ENCODE measurements around the gene MPZL1.

MPZL1 gene

DNA sequence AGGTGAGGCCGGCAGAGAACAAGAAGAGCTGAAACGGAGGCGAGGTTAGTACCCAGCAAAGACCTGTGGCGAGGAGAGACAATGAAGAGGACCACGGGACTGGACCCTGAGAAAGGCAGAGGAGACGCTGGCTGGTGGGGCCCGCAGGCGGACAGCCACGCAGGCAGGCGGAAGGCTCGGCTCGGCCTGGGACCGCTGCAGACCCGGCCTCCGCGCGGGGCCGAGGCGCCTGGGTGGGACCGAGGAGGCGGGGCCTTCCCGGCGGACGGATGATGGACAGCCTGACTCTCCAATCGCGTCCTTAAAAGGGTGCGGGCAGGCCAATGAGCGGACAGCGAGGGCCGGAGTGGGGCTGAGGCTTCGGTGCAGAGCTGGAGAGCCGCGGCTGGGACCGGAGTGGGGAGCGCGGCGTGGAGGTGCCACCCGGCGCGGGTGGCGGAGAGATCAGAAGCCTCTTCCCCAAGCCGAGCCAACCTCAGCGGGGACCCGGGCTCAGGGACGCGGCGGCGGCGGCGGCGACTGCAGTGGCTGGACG, at the start of gene MPZL1:
MPZL1 (plus strand) TSS at position 366 of the 535 bp plus-strand sequence. CDS start 170 bp downstream, outside the sequence.
- DNase-seq = peak; percentile 91

DNA sequence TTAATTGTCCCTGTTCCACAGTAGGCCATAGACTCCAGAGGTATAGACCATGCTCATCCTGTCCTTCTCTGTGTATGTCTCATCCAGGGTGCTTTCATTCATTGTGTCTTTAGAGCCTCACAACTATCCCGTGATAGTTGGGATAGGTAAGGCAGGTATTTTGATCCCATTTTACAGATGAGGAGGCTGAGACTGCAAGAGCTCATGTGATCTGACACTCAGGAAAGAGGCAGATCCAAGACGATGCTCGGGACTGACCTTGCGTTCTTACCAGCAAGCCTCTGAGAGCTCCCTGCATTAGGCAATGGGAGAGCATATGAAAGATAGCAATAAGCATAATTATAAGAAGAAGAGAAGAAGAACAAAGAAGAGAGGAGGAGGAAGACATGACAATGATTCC, 49.0 kb upstream of the MPZL1 start:
- DNase-seq = no peak

DNA sequence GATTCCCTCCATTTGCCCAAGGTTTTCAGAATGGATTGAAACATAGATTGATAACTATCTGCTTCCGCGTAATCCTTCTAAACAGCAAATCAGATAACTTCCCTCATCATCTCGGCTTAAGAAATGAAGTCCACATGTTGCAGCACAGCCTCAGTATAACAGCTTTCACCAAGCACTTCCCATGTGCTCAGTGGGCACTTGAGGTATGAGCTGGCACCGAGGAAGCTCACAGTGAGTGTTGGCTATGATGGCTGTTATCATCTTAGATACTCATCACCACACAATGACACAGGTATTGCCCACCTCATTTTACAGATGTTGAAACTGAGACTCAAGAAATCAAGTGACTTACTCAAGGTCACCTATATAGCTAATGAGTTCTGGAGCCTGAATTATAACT, 48.5 kb upstream of the MPZL1 start:
- no peak for DNase-seq

DNA sequence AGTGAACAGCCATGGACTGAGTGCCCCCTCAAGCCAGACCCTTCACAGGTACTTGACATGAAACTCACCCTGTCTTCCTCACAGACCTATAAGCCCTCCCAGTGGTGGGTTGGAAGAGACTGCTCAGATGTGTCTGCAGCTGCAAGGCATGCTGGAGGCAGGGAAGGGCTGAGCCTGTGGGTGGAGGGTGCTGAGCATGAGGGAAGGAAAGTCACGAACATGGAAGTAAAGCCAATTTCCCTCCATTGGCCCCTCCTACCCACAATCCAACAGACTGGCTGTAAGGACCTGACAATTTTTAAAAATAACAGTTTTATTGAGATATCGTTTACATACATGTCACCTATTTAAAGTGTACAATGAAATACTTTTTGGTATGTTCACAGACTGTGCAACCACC, 47.6 kb upstream of the MPZL1 start:
- DNase-seq = no peak

DNA sequence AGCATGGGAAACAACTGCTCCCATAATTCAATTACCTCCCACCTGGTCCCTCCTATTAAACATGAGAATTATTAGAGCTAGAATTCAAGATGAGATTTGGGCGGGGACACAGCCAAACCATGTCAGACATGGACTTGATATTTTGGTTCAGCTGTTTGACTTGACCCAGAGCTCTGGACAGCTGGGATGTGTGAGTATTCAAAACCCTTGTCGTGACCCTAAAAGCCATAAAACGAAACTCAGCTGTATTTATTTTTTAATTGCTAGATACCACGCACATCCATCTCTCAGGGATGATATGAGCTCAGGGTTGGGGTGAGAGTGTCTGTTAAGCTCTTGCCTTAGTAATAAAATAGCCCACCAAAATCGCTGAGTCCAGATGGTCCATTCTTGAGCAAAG, 46.3 kb upstream of the MPZL1 start:
- DNase-seq = no peak

DNA sequence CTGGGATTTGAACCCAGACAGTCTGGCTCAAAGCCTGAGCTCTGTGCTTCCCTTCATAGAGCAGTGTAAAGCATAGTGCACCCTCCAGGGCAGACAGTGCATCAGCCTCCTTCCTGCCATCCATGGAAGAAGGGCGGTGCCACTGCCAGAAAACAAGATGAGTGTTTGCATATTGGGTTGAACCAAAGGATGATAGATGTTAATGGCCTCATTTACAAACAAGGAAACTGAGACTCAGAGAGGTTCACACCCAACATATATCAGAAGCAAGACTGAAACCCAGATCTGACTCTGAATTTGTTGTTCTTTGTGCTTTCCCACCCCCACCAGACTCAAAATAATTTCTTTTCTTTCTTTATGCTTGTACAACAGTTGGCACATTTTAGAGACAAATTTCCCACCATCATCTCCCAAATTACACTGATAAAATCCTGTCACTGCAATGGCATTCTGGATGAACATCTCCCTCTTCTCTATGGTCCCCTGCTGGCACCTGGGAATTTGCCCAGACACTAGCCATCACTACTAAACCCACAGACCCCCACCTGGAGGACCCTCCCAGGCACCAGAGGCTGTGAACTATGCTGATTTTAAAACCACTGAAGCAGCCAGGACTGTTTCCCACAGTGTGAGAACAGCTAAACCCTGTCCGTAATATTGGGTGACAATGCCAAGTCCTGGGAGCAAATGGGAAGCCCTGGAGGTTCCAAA, 45.4 kb upstream of the MPZL1 start:
- DNase-seq = no peak

DNA sequence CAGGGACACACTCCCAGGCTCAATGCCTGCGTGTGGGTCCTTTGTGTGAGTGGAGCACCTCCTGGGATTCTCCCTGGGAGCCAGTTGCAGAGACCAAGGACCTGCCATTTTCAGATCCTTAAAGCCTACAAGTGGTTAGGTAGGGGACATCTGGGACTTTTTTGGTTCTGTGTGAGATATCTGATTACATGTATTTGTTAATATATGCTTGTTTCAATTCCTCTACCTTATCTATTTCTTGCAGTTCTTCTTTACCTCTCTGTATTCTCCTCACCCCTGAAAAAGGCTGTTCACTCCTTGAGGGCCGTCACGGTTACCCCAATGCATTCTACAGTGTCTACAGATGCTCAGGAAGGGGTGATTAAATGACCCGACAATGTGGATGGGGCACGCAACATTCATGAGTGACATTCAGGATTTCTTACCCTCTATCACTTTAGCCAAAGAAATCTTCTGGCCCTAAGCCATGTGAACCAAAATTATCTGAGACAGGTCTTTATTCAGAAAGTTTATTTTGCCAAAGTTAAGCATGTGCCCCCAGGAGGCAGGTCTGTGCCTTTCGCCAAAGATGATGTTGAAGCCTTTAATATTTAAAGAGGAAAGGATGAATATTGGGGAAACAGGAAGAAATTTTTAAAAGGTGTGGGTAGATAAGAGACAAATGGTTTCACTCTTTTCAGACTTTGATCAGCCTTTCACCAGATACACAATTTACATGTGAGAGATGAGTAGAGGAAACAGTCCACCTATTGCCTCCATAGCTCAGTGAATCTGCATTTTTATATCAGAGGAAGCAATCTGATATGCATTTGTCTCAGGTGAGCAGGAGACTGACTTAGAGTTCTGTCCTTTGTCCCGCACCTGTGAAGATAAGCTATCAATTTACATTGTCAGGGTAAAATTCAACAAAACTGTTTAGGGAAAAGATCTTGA, 44.6 kb upstream of the MPZL1 start:
- no peak for DNase-seq

DNA sequence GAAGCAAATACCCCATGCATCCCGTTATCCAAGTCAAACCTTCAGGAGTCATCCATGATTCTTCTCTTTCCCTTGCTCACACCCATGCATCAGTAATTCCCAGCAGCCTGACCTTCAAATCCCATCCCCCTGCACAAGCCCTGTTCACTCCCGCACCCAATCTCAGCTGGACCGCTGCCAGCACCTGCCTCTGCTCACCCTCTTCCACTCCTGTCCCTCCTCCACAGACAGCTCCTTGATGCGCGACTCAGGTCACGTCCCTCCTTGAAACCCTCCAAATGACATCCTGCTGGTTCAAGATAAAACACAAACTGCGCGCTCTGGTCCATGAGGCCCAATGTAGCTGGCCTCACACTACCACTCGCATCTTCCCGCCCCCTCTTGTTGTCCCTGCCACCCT, 43.4 kb upstream of the MPZL1 start:
- no peak for DNase-seq

DNA sequence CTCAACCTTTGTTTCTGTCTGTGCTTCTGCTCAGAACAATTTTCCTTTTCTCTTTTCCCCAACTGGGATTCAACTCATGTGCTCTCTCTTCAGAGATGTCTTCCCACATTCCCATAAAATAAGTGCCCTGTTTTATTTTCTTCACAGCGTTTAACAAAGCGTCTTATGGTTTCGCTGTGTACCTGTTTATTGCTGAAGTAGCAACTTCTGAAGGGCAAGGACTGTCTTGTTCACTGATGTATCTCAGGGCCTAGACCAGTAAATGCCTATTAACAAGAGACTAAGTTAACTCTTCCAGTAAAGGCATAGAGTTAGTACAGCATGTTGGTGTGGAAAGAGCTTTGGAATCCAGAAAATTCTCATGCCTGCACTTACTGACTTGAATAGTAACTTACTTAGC, 42.9 kb upstream of the MPZL1 start:
- no peak for DNase-seq

DNA sequence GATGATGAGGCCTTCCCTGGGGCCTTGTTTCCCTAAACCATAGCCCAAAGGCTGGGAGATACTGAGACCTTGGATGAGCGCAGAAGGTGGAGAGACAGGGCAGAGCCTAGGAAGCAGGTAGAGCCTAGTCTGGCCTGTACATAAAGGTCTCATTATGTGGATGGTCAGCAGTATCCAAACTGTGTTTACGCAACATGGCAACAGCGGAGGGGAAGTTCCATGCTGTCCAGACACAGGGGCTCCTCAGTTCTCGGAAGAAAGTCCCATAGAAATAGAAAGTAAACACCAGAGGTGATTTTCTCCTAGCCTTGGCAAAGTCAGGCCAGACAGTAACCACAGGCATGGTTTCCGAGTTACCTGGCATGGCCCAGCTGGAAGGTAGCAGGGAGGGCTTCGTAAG, 42.1 kb upstream of the MPZL1 start:
- DNase-seq = no peak

DNA sequence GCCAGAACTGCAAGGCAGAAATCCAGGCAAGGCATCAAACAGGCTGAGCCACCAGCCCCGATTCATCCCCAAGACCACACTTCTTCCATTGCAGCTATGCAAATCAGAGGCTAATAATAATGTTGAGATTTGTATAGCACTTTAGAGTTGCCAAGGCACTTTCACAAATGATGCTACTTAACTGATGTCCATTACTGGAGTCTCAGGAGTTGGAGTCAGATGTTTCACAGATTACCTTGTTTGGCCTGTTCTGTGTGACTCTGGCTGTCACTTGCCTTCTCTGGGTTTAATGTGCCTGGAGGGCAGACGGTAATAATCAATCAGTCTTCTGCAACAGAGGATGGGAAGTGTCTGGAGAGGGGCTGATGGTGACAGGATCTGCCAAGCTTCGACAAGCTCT, 40.8 kb upstream of the MPZL1 start:
- no peak for DNase-seq

DNA sequence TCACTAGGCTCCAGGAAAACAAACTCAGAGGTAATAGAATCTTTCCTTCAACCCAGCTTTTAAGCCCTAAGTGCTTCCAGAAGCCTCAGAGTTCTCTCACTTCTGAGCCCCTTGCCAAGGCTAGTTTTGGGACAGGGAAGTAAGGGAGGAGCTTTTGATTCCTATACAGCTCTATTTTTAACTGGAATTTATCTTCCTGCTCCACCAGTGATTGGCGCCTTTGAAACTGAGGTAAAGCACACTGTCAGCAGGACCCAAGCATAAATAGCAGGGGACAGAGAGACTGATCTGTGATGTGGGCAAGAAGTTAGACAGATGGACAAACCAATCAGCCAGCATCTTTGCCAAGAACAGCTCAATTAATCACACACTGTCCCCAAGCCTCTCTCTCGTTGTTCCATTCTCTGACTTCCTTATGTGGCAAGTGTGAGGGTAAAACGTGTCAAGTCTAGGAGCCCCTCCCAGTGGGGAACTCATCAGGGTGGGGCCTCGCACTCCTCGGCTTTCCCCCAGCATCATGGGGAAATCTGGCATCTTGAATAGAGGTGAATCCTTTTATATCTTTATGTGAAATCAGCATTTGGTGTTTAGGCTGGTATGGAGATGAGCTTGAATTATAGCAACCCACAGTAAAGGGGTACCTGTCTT, 40.2 kb upstream of the MPZL1 start:
- DNase-seq = no peak

DNA sequence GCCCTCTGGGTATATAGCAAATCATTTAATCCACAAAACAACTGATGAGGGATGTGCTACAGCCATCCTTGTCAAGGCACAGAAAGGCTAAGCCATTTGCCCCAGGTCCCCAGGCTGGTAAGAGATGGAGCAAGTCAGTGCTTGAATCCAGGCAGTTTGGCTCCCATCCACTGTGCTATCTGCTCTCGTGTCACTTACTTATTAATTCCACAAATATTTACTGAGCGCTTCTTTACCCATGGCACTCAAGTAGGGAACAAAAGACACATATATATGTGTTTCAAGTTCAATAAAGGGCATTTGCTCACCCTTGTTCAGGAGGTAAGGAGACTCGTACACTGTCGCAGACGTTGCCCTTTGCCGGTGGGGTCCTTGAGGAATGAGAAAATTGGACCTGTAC, 38.6 kb upstream of the MPZL1 start:
- DNase-seq = no peak

DNA sequence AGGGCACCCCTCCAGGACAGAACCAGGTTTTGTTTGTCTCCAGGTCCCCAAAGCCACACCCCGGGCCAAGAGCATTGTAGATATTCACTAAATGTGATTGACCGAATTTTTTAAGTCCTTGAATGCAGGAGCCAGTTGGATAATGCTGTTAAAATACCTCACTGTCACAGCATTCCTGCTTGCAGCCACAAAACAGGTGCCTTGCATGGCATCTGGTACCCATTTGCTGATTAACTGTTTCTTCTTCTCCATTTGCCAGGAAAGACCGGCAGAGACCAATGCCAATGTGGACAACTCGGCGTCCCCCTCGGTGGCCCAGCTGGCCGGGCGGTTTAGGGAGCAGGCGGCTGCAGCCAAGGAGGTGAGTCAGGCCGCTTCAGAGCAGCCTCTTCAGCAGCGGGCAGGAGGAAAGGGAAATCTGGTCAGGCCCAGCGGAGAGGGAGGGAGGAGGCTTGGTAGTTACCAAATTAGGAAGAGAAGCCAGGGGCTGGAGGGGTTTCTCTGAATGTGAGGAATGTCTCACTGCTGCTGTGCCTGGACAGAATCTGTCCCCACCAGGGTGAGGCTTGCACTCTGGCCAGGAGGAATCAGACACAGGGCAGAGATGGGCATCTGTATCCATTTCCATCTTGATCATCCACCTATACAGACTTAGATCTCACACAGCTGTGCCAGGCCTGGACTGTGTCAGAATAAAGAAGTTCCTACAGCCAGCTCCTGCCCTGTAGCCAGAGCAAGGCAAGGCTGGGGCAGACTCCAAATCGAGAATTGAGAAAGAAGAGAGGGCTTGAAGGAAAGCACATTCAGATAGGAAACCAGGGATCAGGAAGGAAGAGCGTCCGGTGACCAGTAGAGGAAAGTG, 37.9 kb upstream of the MPZL1 start:
- no peak for DNase-seq

DNA sequence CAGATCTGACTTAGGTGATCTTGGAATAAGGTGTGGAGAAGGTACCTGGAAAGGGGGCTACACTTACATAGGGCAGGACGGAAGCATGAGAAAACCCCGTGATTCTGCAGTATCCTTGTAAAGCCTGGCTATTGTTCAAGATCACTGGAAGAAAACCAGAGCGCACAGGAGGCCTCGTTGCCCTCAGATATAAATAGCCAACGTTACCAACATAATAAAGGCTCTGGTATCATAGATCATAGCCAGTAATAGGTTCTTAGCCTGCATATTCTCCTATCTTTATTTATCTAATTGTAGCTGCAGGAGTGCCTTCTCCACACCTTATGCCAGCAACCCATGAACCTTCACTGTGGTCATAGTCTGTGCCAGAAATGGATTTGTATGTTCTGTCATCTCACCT, 35.9 kb upstream of the MPZL1 start:
- no peak for DNase-seq

DNA sequence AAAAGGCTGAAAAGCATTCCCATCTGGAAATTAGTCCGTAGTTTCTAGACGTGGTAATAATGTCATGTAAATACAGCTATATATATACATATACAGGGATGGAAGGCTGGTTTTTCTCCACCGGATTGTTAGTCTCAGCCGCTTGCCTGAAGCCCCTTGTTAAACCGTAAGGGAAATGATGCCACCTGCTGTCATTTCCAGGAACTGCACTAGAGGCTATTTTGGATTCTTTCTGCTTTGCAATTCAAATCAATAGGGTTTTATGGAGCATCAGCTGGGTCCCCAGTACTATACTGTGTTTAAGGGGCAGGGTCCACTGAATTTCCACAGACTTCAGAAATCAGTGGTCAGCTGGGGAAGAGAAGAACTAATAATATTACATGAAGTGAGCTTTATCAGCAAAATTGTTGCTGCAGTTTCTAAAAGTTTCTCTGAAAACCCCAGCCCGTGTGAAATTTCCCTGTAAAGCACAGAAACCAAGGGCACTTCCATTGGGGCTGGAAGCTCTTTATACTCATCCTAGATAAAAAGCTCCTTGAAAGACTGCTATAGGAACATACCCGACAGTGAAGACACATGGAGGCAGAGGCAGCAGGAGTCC, 33.8 kb upstream of the MPZL1 start:
- DNase-seq = peak; percentile 41

DNA sequence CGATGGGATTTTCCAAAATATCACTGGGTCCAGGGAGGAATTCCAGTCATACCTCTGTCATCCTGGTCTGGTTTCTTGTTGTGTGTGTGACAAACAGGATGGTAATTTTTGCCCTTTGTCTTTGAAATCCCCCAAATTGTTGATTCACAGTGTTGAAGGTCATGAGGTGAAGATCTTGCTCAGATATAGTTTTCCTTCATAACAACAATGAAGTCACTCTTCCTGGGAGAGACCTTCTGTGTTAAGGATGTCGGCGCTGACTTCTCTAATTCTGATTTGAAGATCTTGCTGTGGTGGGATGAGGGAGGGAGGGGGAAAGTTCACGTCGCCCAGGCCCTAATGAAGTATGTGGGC, 32.2 kb upstream of the MPZL1 start:
- DNase-seq = no peak

DNA sequence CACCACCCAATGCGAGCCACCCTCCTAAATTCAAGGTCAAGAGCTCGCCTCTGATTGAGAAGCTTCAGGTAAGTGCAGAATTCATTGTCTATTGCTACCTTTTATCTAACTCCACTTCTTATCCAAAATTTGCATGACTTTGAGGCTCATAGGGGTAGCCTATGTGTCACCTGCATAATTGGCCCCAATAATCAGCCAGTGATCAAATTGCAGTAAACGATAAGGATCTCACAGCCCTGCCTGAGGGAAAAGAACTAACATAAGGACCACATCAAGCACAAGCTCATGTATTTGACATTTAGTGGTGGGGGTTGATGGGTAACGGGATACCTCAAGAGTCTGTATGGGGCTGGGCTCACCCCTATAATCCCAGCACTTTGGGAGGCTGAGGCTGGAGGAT, 31.7 kb upstream of the MPZL1 start:
- no peak for DNase-seq

DNA sequence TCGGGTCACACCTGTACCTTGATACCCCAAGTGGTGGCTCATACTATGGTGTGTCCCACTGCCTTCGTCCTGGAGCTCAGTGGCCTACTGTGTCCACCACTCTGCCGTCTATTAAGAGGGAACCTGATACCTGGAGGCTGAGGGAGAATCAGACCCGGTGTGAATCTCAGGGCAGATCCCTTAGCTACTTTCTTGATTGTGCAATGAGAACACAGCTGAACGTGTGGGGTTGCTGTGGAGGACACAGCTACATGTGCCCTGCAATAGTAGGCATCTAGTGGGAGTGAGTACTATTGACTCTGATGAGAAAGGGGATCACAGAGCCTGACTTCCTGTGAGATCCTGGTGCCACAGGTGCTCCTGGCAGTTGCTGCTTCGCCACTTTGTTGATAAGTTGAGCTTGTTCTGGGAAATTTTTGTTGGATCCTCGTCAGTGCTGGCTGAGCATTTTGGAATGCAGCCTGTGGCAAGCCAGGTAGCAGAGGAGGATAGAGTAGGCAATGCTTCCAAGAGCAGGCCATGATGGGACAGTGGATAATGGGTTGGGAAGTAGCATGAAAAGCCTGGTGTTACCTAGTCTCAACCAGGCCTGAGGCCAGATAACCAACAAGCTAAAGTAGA, 28.2 kb upstream of the MPZL1 start:
- no peak for DNase-seq

DNA sequence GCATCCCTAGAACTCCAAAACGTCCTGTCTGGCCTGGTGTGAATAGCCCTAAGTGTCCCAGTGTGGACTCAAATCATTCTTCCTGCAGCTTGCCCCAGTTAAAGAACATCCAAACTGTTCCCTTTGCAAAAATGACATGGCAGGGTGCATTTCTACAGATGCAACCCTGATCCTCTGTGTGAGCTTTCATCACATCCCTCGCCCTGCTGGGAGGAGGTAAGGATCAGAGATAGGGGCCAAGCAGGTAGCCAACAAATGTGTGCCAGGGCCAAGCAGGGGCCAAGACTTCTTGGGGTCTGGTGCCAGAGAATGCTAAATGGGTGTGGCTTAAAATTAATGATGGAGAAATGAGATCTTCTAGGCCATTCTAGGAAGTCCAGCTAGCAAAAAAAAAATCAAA, 27.1 kb upstream of the MPZL1 start:
- DNase-seq = no peak

DNA sequence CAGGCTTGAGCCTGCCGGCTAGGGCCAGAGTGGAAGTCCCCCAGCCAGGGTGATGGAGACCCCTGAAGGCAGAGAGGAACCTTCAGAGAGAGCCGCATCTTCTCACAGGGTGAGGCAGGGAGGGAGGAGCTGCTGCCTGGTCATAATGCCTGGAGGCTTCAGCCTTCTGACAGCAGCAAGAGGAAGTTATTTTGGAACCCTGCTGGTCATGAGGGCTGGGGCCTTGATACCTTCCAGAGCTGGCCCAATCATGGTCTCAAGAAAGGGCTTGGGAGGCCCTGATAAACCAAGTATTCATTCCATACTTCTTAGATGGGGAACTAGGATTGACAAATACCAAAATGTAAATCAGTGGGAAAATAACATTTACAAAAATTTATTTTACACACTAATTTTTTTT, 26.6 kb upstream of the MPZL1 start:
- no peak for DNase-seq
